Stimulated activated CD8-positive, alpha-beta memory T cell treated with anti-CD3 and anti-CD28 coated beads, Interleukin-4, amount 100 ng/mL, for 4 hours (primary cell): ENCODE measurements around the gene TNFRSF19.

Source experiments
- DNase-seq, 2 donors: peaks; one replicate each; pipeline ENCODE4 v3.0.0-alpha.2; 2020; ENCODE audit warnings: low read depth in 2 of 2, low spot score in 1 of 2

Gene TNFRSF19

DNA sequence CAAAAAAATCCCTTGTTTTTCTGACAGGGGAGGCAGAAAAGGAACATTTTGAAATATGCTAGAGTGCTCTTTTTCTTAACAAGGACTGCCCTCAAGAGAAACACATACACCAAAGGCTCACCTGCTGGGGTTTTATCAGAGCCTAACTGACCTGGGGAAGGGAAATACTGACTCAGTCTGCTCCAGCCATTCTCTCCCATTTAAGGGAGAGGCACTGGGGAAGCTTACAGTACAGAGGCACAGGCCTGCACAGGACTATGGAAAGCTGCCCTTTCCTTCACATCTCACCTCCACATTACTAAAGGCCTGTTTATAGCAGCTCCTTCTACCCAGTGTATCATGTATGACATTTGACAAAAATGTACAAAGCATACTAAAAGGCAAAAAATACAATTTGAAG, 30.3 kb downstream of the TNFRSF19 start:
- no peak for DNase-seq

DNA sequence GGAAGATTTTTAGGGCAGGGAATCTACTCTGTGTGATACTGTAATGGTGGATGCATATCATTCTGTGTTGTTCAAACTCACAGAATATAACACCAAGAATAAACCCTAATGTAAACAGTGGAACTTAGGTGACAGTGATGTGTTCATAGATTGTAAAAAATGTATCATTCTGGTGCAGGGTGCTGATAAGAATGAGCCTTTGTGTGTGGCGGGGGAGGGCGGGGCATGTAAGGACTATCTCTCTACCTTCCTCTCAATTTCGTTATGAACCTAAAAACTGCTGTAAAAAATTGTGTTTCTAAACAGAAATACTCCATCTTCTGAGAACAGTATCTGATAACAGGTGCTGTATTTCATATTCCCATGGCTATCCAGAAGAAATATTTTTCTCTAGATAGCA, 35.6 kb downstream of the TNFRSF19 start:
- DNase-seq = no peak

DNA sequence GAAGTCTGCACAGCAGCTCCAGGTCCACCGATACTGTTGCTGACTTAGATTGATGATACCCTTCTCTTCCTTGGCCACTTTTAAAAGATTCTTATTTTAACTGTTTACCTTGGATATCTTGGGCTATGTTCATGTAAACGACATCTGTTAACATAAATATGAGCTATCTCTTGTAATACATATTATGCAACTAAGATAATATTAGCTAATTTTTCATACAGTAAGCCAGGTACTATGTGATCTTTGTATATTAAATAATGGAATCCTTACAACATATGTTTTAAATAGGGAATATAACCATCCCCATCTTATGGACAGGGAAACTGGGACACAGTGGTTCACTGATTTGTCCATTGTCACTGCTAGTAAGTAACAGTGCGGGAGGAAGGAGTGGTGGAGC, 37.9 kb downstream of the TNFRSF19 start:
- no peak for DNase-seq

DNA sequence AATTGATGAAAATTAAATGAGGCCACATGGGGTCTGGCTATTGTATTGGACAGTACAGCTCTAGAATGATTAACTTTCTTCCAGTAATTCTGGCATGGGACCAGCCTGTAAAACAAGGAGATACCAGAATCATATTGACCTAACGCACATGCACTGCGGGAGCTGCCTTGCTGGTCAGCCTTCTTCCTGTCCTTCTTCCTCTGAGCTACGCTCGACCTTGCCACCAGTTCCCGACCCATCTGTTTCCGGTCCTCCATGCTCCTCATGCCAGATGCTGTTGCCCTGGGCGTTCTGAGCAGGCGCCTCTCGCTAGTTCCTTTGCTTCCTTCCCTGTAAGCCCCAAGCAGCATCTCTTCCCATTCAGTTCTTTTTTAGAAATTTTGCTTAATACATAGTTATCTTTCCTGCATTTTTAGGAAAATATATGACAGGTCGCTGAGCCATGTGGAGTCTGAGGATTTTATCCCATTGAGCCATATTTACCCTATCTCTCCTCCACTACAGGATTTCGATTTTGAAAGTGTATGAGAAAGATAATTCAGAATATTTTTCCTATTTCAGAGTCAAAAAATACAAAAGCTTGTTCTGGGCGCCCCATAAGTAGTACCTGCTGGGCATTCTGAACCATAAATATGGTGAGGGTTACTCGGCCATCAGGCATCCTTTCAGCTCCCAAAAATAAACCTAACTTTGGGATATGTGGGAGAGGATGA, 38.6 kb downstream of the TNFRSF19 start:
- DNase-seq = no peak

DNA sequence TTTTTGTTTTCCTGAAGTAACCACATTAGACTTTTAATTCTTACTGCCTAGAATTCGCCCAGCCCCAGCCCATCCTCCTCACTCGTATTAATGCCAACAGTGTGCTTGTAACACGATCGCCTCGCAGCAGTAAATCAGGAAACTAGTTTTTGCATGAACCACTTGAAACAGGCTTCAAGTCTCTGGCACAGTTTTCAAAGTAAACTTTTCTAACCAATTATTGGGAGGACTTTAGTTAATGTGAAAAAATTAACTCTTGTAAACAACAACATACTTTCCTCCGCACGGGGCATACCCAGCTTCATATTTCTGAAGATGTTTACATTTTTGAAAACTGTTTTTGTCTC, 39.2 kb downstream of the TNFRSF19 start:
- no peak for DNase-seq

DNA sequence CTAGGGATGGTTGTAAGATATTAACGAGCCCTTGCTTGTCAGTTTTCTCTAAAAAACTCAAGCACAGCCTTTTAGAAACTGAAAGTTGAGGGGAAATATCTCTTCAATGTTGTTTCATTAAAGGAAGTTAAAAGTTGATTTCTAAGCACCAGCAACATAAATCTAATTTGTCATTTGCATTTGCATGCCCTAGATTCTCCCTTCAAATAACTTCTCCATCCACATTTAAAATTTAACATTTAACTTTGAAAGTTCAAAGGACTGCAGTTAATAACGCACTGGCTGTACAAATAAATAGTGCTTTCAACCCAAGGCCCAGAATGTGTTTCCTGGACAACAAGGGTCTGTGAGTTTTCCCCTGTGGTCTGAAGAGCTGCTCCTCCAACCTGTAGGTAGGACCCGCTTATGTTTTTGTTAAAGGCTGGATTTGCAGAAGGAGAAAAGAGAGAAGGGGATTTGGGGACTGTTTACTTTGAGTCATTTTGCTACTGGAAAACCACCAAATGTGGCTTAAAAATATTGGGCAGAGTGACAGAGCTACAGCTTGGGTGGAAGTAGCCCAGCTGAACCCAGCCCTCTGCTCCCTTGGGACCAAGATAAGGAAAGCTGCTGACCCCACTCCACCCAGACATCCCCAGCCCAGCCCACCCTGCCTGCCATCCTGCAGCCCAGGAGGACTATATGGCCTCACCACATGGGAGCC, 39.8 kb downstream of the TNFRSF19 start:
- no peak for DNase-seq

DNA sequence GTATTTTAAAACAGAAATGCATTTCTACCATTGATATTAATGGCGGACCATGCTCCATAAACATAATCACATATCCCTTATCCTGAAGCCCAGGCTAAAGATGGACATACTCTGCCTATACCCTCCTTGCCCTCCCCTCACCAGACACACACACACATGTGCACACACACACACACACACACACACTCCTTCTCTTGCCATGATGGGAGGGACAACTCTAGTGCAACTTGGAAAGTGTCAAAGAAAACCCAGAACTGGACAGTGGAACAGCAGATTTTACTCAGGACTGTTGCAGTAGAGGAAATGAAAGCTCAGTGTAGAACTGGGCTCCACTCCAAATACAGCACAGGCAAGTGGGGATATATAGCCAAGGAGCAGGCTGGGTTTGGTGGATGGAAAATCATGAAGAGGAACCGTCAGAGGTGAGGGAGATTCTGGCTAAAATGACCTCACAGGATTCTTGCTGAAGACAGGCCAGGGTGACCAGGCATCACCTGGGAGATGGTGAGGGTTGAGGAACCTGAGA, 40.8 kb downstream of the TNFRSF19 start:
- no peak for DNase-seq

DNA sequence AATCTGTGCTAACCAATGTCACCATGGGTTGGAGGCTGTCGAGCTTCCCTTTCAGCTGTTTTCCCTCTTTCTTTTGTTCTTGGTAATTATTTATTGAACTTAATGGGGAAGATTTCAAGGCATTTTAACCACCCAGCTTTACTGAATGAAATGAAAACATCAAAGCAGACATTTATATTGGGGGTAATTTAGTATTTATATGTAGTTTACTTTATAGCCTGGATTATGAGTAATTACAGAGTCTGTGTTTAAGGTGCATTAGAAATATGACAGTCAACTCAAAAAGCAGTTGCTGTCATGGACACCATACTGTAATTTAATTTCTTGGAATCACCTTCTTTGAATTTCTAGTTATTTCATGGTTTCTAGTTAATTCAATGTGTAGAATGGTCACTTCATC, 42.0 kb downstream of the TNFRSF19 start:
- DNase-seq = no peak

DNA sequence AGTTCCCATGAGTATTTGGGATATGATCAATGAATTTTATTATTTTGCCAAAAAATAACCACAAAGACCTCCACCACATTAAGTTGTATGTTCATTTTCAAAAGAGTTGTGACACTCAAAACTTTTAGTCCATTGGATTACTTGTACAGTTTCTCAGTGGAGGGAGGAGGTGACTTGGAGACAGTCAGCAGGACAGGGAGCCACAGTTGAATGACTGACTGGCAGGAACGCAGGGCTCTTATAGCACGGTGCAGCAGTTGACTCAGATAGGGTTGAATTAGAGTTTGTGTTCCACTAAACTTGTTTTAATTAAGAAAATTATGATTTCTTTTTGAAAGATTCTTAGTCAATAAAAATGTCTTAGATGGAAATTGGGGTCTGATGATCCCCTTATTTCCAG, 42.5 kb downstream of the TNFRSF19 start:
- DNase-seq = no peak

DNA sequence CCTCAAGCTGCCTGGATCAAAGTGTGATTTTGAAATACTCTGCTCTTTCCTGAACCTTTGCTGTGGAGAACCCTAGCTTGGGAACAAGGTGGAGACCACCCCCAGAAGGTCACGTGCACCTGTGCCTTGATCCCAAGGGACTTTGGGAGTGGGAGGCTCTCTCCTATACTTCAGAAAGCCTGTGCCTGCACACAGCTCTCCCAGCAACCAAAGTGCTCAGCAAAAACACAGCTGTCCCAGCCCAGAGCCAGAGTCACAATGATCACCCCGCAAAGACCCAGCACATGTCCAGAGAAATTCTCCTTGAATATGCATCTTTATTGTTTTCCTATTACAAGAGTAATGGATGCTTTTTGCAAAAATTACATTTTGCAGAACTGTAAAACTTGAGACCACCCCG, 43.4 kb downstream of the TNFRSF19 start:
- no peak for DNase-seq

DNA sequence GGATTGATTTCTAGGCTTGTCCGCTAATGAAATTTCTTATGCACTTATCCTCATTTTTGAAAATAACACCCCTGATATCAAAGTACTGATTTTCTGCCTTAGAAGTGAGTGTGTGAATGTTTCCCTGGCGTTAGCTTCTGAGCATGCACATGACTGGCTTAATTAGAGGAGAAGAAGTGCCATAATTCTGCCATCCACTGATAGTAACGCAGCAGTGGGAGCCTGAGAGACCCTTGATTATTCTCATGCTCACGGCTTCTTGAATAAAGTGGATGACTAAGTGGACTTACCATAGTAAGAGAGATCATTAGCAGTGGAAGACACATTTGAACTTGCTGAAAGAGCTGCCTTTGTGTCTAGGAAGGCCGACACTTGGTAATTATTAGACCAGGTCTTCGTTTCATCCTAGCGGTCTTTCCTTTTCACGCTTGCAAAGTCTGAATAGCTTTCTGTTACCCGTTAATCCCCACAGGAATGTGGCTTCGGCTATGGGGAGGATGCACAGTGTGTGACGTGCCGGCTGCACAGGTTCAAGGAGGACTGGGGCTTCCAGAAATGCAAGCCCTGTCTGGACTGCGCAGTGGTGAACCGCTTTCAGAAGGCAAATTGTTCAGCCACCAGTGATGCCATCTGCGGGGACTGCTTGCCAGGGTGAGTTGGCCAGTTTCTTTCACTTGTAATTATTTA, 45.3 kb downstream of the TNFRSF19 start:
- DNase-seq = no peak

DNA sequence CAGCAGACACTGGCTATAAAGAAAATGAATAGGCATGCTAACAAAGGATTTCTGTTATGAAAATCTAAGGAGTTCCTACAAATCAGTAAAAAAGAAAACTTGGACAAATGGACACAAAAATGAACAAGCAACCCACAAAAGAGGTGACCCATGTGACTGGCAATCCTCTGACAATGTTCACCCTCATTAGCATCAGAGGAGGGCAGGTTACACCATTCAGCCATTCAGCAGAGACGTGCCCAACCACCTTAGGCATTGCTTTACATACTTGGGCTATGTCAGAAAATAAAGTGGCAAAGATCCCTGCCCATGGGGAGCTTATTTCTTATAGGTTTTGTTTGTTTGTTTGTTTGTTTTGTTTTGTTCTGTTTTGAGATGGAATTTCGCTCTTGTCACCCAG, 46.0 kb downstream of the TNFRSF19 start:
- DNase-seq = no peak

DNA sequence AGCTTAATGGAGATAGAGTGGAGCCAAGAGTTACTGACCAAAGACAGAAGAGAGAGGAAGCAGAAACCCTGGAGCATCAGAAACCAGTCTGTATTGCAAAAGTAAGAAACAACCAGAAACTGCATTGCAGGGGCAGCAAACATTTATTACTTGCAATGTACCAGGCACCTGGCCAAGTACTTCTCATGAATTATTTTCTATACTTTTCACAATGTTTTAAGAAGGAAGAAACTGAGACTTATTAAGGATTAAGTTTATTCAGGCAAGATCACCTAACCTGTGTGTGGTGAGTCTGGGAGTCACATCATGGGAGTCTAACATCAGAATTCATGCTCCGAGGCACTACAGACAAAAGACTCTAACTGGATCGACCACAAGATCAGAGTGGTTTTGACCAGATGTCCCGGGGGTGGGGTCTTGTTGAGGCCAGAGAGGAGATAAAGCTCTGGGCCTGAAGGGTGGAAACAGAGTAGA, 47.4 kb downstream of the TNFRSF19 start:
- DNase-seq = no peak

DNA sequence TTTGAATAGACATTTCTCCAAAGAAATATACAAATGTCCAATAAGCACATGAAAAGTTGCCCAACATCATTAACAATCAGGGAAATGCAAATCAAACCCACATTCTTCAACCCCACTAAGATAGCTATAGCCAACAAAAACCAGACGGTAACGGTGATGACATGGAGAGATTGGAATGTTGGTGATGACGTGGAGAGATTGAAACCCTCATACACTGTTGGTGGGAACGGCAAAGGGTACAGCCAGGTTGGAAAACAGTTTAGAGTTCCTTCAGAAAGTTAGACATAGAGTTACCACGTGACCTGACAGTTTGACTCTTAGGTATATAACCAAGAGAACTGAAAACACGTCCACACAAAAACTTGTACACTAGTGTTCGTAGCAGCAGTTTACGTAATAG, 48.1 kb downstream of the TNFRSF19 start:
- no peak for DNase-seq

DNA sequence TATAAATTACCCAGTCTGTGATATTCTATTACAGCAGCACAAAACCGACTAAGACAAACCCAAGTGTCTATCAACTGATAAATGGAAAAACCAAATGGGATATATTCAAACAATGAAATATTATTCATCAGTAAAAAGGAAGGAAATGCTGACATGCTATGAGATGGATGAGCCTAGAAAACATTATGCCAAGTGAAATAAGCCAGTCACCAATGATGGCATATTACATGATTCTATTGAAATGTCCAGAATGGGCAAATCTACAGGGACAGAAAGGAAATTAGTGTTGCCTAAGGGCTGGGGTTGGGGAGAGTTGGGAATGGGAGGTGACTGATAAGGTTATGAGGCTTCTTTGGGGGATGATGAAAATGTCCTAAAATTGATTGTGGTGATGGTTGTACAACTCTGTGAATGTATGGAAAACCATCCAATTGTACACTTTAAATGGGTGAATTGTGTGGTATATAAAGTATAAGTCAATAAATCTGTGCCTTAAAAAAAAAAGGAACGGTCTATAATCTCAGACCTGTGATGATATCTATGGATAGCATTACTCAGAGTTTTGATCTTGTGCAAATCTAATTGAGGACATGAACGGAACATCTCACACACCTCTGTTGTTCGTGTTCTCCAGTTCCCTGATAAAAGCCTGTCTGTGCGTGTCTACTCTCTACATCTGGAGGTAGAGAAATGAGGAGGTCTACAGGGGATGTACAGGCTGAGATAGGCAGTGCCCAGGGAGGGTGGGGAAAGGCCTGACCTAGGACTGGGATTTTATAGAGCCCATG, 49.0 kb downstream of the TNFRSF19 start:
- no peak for DNase-seq

DNA sequence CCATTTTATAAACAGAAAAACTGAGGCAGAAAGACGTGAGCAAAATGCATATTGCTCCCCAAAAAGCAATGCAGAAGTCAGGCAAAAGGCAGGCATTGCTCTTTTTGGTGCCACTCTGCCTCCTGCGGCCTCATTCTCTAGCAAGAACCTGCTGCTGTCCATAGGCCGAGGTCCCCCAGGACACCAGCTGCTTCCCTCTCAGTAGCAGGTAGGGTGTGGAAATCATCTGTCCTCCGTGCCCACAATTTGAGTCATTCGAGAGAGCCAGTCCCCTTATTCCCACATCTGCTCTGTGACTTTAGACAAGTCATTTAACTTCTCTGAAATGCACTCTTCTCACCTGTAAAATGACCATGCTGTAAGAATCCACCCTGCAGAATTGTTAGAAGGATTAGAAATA, 50.0 kb downstream of the TNFRSF19 start:
- DNase-seq = no peak

DNA sequence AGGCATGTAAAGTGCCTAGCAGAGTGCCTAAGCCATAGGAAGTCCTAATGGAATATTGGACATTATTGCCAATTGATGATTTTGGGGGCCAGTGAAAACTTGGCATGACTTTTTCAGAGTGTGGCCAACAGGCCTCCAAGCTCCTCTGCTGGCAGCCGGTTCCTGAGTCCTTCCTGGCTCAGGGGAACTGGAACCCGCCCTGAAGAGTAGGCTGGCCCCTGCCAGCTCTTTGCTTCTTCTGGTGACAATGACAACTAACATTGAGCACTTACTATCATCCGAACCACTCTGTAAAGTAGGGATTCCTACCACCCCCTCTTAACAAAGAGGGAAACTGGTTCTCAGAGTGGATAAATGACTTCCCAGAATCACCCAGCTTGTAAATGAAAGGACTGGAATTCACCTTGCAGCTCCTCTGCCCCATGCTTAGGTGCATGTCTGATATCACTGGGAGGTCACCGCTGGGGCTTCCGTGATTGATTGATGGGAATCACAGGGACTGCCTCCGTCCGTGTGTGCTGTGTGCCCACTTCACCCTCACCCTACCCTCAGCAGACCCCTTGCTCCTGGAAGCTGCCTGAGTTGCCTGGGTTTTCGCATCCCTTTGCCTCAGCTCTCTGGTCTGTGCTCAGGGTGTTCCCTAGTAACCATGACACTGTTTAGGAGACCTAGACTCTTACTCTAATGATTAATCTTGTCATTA, 50.6 kb downstream of the TNFRSF19 start:
- no peak for DNase-seq

DNA sequence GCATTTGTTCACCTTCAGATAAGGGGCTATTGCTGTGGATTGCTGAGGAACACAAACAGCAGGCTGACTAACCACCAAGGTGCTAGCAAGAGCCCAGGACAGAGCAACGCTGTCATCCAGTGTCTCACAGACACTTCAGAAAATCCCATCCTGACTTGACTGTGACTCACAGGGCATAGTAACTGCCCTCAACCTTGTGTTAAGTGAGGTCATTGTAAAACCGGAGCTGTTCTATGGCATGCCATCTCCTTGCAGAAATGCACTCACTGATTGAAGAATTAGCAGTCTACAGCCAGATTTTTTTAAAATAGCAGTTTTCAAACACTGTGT, 51.1 kb downstream of the TNFRSF19 start:
- no peak for DNase-seq

DNA sequence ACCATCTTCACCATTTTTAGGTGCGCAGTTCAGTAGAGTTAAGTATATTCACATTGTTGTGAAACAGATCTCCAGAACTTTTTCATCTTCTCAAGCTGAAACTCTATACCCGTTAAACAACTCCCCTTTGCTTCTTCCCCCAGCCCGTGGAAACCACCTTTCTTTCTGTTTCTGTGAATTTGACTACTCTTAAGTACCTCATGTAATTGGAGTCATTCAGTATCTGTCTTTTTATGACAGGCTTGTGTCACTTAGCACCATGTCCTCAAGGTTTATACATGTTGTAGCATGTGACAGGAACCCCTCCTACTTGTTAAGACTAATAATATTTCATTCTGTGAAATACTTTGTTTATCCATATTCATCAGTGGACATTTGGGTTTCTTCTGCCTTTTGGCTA, 52.8 kb downstream of the TNFRSF19 start:
- no peak for DNase-seq

DNA sequence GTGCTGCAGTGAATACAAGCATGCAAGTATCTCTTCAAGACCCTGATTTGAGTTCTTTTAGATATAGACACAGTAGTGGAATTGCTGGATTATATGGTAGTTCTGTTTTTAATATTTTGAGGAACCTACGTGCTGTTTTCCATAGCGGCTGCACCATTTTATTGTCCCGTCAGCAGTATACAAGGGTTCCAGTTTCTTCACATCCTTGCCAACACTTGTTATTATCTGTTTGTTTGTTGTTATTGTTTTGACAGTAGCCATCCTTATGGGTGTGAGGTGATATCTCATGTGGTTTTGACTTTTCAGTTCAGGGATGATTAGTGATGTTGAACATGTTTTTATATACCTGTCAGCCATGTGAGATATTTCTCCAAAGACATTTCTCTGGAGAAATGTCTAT, 53.2 kb downstream of the TNFRSF19 start:
- DNase-seq = no peak

DNA sequence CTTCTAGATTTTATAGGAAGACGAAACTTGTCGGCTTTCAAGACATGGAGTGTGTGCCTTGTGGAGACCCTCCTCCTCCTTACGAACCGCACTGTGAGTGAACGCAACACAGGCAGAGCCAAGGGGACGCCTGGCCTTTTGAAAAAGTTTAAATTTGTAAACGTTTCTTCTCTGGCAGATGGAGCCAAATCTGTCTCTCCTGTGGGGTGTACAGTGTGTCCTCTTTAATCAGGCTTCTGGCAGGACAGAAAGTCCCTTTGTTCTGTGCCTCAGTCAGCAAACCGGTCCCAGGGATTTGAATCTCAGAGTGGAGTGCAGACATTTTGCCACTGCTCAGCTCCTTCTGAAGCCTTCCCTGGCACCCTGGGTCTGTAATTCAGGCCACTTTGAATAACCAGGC, 56.5 kb downstream of the TNFRSF19 start:
- DNase-seq = no peak
